ENCODE data around the gene M1AP. TPM values are rescaled to one million over a fixed set of nuclear protein-coding genes. Genes with fewer than 3 reads are reported as not detected.
A peak's percentile ranks its signal among the peaks of the same experiment; 100 is the strongest.

Gene M1AP
- total RNA-seq, 1 donor from 2014 or later: not detected

GRCh38 chr2:74535440-74535965 is 112.6 kb downstream of the M1AP start:
- DNase-seq (ENCODE audit: missing footprints) (no peak), ATAC-seq (no peak)
- intact Hi-C loops (cut with DNase I): no loop called here

- DNase-seq (ENCODE audit: missing footprints) (no peak), ATAC-seq (no peak)
- intact Hi-C loops (cut with DNase I): no loop called here
Observed at GRCh38 chr2:74534411-74534810, 113.7 kb downstream of the M1AP start.

GRCh38 chr2:74533464-74533863 is 114.7 kb downstream of the M1AP start:
- intact Hi-C loops (cut with DNase I): no loop called here
- ATAC-seq: no peak
- no peak for DNase-seq (ENCODE audit: missing footprints)

GRCh38 chr2:74532222-74532621 is 115.9 kb downstream of the M1AP start:
- DNase-seq (ENCODE audit: missing footprints): no peak
- ATAC-seq: no peak
- intact Hi-C loops (cut with DNase I): no loop called here

GRCh38 chr2:74531666-74532065 is 116.5 kb downstream of the M1AP start:
- no peak for DNase-seq (ENCODE audit: missing footprints)
- no peak for ATAC-seq
- intact Hi-C loops (cut with DNase I): no loop called here

- ATAC-seq (peak; percentile 27), DNase-seq (ENCODE audit: missing footprints) (peak; percentile 75)
- intact Hi-C loops (cut with DNase I): no loop called here
Observed at GRCh38 chr2:74530239-74531187, 117.6 kb downstream of the M1AP start.

GRCh38 chr2:74529357-74530238 is 118.5 kb downstream of the M1AP start, which contains the start of the genes AUP1 and HTRA2:
AUP1 (minus strand) TSS chr2:74529706; CDS start chr2:74529629, 77 bp downstream.
HTRA2 (plus strand) TSS chr2:74529933; CDS start chr2:74530007, 74 bp downstream.
- peak; percentile 99 for DNase-seq (ENCODE audit: missing footprints)
- intact Hi-C loops (cut with DNase I): loop anchor here (2.0 kb wide), 3 partner anchors 19 to 47 kb away; partner anchors contain the start of genes CCDC142, PCGF1 and TTC31
- peak; percentile 97 for ATAC-seq

GRCh38 chr2:74528600-74529356 is 119.4 kb downstream of the M1AP start:
- DNase-seq (ENCODE audit: missing footprints) (no peak), ATAC-seq (peak; percentile 1)
- intact Hi-C loops (cut with DNase I): loop anchor here (2.0 kb wide), 3 partner anchors 20 to 46 kb away; partner anchors contain the start of genes CCDC142, PCGF1 and TTC31

GRCh38 chr2:74527741-74528140 is 120.4 kb downstream of the M1AP start:
- DNase-seq (ENCODE audit: missing footprints) (no peak), ATAC-seq (no peak)
- intact Hi-C loops (cut with DNase I): loop anchor here (2.0 kb wide), 3 partner anchors 21 to 45 kb away; partner anchors contain the start of genes CCDC142, PCGF1 and TTC31

- intact Hi-C loops (cut with DNase I): no loop called here
- DNase-seq (ENCODE audit: missing footprints): no peak
- ATAC-seq: no peak
Observed at GRCh38 chr2:74526649-74527230, 121.4 kb downstream of the M1AP start.

- ATAC-seq (no peak), DNase-seq (ENCODE audit: missing footprints) (no peak)
- intact Hi-C loops (cut with DNase I): no loop called here
Observed at GRCh38 chr2:74525717-74526648, 122.1 kb downstream of the M1AP start, which contains the start of gene DQX1. DQX1 (minus strand) TSS chr2:74526231; CDS start chr2:74525729, 502 bp downstream.

GRCh38 chr2:74524955-74525716 is 123.0 kb downstream of the M1AP start:
- intact Hi-C loops (cut with DNase I): no loop called here
- no peak for ATAC-seq
- DNase-seq (ENCODE audit: missing footprints): no peak

- intact Hi-C loops (cut with DNase I): no loop called here
- DNase-seq (ENCODE audit: missing footprints): no peak
- no peak for ATAC-seq
Observed at GRCh38 chr2:74524005-74524404, 124.1 kb downstream of the M1AP start.

- ATAC-seq: no peak
- intact Hi-C loops (cut with DNase I): no loop called here
- DNase-seq (ENCODE audit: missing footprints): no peak
Observed at GRCh38 chr2:74522516-74522915, 125.6 kb downstream of the M1AP start.

- ATAC-seq (no peak), DNase-seq (ENCODE audit: missing footprints) (no peak)
- intact Hi-C loops (cut with DNase I): no loop called here
Observed at GRCh38 chr2:74516650-74517049, 131.5 kb downstream of the M1AP start.
